GM23248 (cell line): Measurements from ENCODE around the gene ERBB4. TPM values are rescaled to one million over a fixed set of nuclear protein-coding genes. Genes with fewer than 3 reads are reported as not detected.

Source experiments
- DNase-seq: peaks from one replicate; pipeline ENCODE4 v3.0.0-alpha.2; 2015
- H2AFZ ChIP-seq: fragments of 200-600 bp; sonication (generic); 2 replicates; pipeline ENCODE4 v1.6.1; 2016; ENCODE audit warnings: antibody characterized with exemption
- H3F3A ChIP-seq: fragments of 200-600 bp; sonication (generic); 2 replicates; pipeline ENCODE4 v1.6.1; 2016; ENCODE audit warnings: mild to moderate bottlenecking, antibody characterized with exemption, mixed run types; ENCODE audit not compliant: insufficient read depth
- H3K27ac ChIP-seq: fragments of 200-600 bp; sonication (generic); 2 replicates; pipeline ENCODE4 v1.5.1; 2016; ENCODE audit warnings: mild to moderate bottlenecking
- H3K27me3 ChIP-seq: fragments of 200-600 bp; sonication (generic); replicated peaks from 2 replicates; pipeline ENCODE4 v1.6.1; 2016; ENCODE audit warnings: mild to moderate bottlenecking; ENCODE audit not compliant: insufficient read depth
- H3K36me3 ChIP-seq: fragments of 200-600 bp; sonication (generic); 2 replicates; pipeline ENCODE4 v1.6.1; 2016; ENCODE audit warnings: low read depth, mild to moderate bottlenecking
- H3K4me1 ChIP-seq: fragments of 200-600 bp; sonication (generic); 2 replicates; pipeline ENCODE4 v1.6.1; 2016; ENCODE audit warnings: mild to moderate bottlenecking; ENCODE audit not compliant: insufficient read depth
- H3K4me2 ChIP-seq: fragments of 200-600 bp; sonication (generic); one replicate; pipeline ENCODE4 v1.6.1; 2016; ENCODE audit warnings: mild to moderate bottlenecking; ENCODE audit not compliant: unreplicated experiment
- H3K4me3 ChIP-seq: fragments of 200-600 bp; sonication (generic); 2 replicates; pipeline ENCODE4 v1.5.1; 2016; ENCODE audit warnings: mild to moderate bottlenecking
- H3K79me2 ChIP-seq: fragments of 200-600 bp; sonication (generic); 2 replicates; pipeline ENCODE4 v1.6.1; 2016; ENCODE audit warnings: mild to moderate bottlenecking; ENCODE audit not compliant: insufficient read depth
- H3K9ac ChIP-seq: fragments of 200-600 bp; sonication (generic); 2 replicates; pipeline ENCODE4 v1.6.1; 2016; ENCODE audit warnings: mild to moderate bottlenecking
- H3K9me2 ChIP-seq: fragments of 200-600 bp; sonication (generic); 2 replicates; pipeline ENCODE4 v1.6.1; 2016; ENCODE audit warnings: mixed run types, mild to moderate bottlenecking, moderate library complexity; ENCODE audit not compliant: insufficient read depth
- H3K9me3 ChIP-seq: fragments of 200-600 bp; sonication (generic); one replicate; pipeline ENCODE4 v1.6.1; 2017; ENCODE audit warnings: low read depth
- H4K20me1 ChIP-seq: fragments of 200-600 bp; sonication (generic); 2 replicates; pipeline ENCODE4 v1.6.0; 2016; ENCODE audit not compliant: insufficient read depth
- EZH2 ChIP-seq: fragments of 200-600 bp; sonication (generic); IDR thresholded peaks from 2 replicates; pipeline ENCODE4 v1.6.1; 2018; ENCODE audit warnings: antibody characterized with exemption, mild to moderate bottlenecking; ENCODE audit not compliant: insufficient read depth, poor library complexity, severe bottlenecking
- EZH2phosphoT487 ChIP-seq: fragments of 200-600 bp; sonication (generic); IDR thresholded peaks from 2 replicates; pipeline ENCODE4 v1.6.1; 2018; ENCODE audit warnings: antibody characterized with exemption, moderate library complexity, mild to moderate bottlenecking, low read depth; ENCODE audit not compliant: insufficient read depth
- WGBS, 2 experiments: methylation state at CpG; one replicate each; pipeline ENCODE4 v1.1.6; 2015 to 2017; ENCODE audit warnings: low lambda C conversion rate in 2 of 2, low coverage in 1 of 2; ENCODE audit errors: missing lambda C conversion rate in 2 of 2; 5-methylcytosine and 5-hydroxymethylcytosine counted together
- in situ Hi-C: fragments of 300-500 bp; cut with MboI; formaldehyde crosslinking; loops from 2 replicates; pipeline ENCODE4 v1.15.0; 2020
- polyA plus RNA-seq: library from polyadenylated mRNA; unstranded; fragments of >200 nt; fragmentation: Nextera tagmentation; extraction: Ambion mirVana; gene quantifications from 2 replicates; pipeline ENCODE4 v1.2.1, GENCODE V29; 2016
- total RNA-seq: library from RNA; depleted of rRNA; stranded (reverse); fragments of >200 nt; shearing (Covaris generic); gene quantifications from 2 replicates; pipeline ENCODE4 v1.2.3, GENCODE V29; 2014

The ERBB4 gene
- total and polyA plus RNA-seq, 2 experiments from 2014 or later = not detected

DNA sequence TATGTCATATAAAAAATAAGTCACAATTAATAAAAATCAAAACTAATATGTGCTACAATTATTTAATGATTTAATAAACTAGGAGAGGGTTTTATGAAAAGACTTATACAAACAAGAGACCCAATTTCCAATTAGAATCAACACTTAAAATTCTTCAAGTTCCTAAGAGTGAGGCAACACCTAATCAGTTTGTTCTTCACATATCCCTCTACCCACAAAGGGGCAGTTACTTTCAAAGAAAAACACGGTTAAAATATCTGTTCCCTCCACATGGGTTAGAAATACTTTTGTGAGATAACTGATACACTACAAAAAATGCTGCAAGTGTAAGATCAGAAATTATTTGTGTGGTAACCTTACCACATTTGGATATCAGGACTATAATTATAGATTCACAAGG is 357.0 kb downstream of the ERBB4 start:
- WGBS, 2 experiments = 0 to 3% methylated on average over 1 of the region's 1 CpG
- H4K20me1 ChIP-seq = no peaks in the 10 kb centered on the region
- no peak overlapping the region for H3K4me2 ChIP-seq
- H3K27ac ChIP-seq = no peak overlapping the region
- H3F3A ChIP-seq = no peaks in the 10 kb centered on the region
- H3K4me3 ChIP-seq = no peak overlapping the region
- no peaks in the 10 kb centered on the region for H3K9me3 ChIP-seq
- no peak overlapping the region for H3K9ac ChIP-seq
- no peak for DNase-seq
- H2AFZ ChIP-seq = no peak overlapping the region
- H3K27me3 ChIP-seq = no peaks in the 10 kb centered on the region
- no peak for TF ChIP-seq EZH2phosphoT487
- TF ChIP-seq EZH2 = no peak
- no peaks in the 10 kb centered on the region for H3K79me2 ChIP-seq
- H3K9me2 ChIP-seq = no peaks in the 10 kb centered on the region
- H3K36me3 ChIP-seq = no peaks in the 10 kb centered on the region
- H3K4me1 ChIP-seq = no peaks in the 10 kb centered on the region
- in situ Hi-C loops = no loop called here

DNA sequence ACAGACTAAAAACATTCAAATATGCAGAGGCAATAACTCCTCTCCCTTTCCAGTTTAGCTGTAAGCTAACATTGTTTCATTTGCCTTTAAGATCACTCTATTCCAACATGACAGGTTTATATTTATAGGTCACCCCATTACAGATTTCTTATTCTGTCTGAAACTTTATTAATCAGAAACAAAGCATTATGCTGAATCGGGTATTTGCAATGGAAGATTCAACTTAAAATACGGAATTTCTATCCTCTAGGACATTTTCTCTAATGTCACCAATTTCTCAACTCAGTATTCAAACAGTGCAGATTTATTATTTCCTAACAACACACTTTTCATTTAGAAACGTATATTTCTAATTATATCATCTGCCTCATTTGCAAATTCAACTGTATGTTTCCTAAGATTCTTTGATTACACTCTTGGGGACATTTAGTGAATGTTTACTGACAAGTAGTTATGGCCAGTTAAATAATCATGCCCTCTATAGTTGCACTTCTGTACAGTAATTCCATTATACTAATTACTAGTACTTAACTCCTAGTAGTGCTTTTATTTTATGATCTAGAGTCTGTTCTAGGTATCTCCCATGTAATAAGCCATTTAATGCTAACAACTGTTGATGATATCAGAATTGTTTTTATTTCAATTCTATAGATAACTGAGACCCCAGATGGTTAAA is 358.1 kb downstream of the ERBB4 start:
- Histone ChIP-seq H3K9me2 (no peaks in the 10 kb centered on the region), H3K27me3 (no peaks in the 10 kb centered on the region), H3K36me3 (no peaks in the 10 kb centered on the region), H3K9ac (no peak overlapping the region), H3K79me2 (no peaks in the 10 kb centered on the region), H3F3A (no peaks in the 10 kb centered on the region), H3K9me3 (no peaks in the 10 kb centered on the region), H3K27ac (no peak overlapping the region), H4K20me1 (no peaks in the 10 kb centered on the region), H3K4me3 (no peak overlapping the region), H3K4me1 (no peaks in the 10 kb centered on the region), H2AFZ (no peak overlapping the region), H3K4me2 (no peak overlapping the region)
- DNase-seq = no peak
- TF ChIP-seq EZH2 (no peak), EZH2phosphoT487 (no peak)
- in situ Hi-C loops = no loop called here
- WGBS, 2 experiments = 44 to 46% methylated on average over 3 of the region's 3 CpGs

- no peaks in the 10 kb centered on the region for H3K9me2 ChIP-seq
- H3K4me2 ChIP-seq = no peak overlapping the region
- no peaks in the 10 kb centered on the region for H3F3A ChIP-seq
- H2AFZ ChIP-seq = no peak overlapping the region
- no peak overlapping the region for H3K9ac ChIP-seq
- H3K27me3 ChIP-seq = peaks cover 12% of the 10 kb centered on the region; the same call in 1 of the 2 replicates
- 27% methylated on average over 2 of the region's 2 CpGs for WGBS, 2 experiments
- H3K79me2 ChIP-seq = no peaks in the 10 kb centered on the region
- H4K20me1 ChIP-seq = no peaks in the 10 kb centered on the region
- H3K27ac ChIP-seq = no peak overlapping the region
- in situ Hi-C loops = no loop called here
- H3K4me3 ChIP-seq = no peak overlapping the region
- TF ChIP-seq EZH2 (no peak), EZH2phosphoT487 (no peak)
- peak; percentile 19 for DNase-seq
- H3K4me1 ChIP-seq = no peaks in the 10 kb centered on the region
- H3K36me3 ChIP-seq = no peaks in the 10 kb centered on the region
- no peaks in the 10 kb centered on the region for H3K9me3 ChIP-seq
Observed at GRCh38 chr2:212177724-212178123, 360.9 kb downstream of the ERBB4 start.

DNA sequence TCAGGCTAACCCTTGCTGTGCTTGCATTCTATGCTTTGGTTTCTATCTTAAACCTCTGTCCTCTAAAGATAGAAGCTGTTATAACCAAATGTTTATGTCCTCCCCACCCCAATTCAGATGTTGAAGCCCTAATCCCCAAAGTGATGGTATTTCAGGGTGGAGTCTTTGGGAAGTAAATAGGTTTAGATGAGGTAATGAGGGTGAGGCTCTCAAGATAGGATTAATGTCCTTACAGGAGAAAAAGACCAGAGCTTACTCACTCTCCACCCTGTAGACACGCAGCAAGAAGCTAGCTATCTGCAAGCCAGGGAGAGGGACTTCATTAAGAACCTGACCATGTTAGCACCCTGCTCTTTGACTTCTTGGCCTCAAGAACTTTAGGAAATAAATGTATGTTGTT is 362.5 kb downstream of the ERBB4 start:
- Histone ChIP-seq H3K79me2 (no peaks in the 10 kb centered on the region), H3K4me1 (no peaks in the 10 kb centered on the region), H4K20me1 (no peaks in the 10 kb centered on the region), H3K4me3 (no peak overlapping the region), H3K27me3 (peaks cover 12% of the 10 kb centered on the region; the same call in 1 of the 2 replicates), H3K9me3 (no peaks in the 10 kb centered on the region), H3K36me3 (no peaks in the 10 kb centered on the region), H3K9me2 (no peaks in the 10 kb centered on the region), H2AFZ (no peak overlapping the region), H3F3A (no peaks in the 10 kb centered on the region), H3K9ac (no peak overlapping the region), H3K4me2 (no peak overlapping the region), H3K27ac (no peak overlapping the region)
- in situ Hi-C loops = no loop called here
- 0% methylated on average over 1 of the region's 1 CpG for WGBS, 2 experiments
- DNase-seq = no peak
- no peak for TF ChIP-seq EZH2
